TTC549 (cell line): Measurements from ENCODE around the gene THPO.

Experiments used
- FAIRE-seq: peaks from 2 replicates; lab custom pipeline; 2012; peaks lifted over from hg19 to GRCh38; lab: Jason Lieb, UNC

THPO gene

GRCh38 chr3:184377882-184378445 lies at the start of gene THPO:
Gene THPO, minus strand, starts transcription at chr3:184378207. Its CDS starts 1,948 bp downstream, at chr3:184376259.
- FAIRE-seq = no peak

- no peak for FAIRE-seq
These were observed 48.7 kb upstream of the THPO start for GRCh38 chr3:184426691-184427141.

- no peak for FAIRE-seq
These were observed 45.6 kb upstream of the THPO start for GRCh38 chr3:184423561-184423960.

GRCh38 chr3:184419171-184419570 lies 41.2 kb upstream of the THPO start:
- FAIRE-seq = no peak

GRCh38 chr3:184417619-184418327 lies 39.8 kb upstream of the THPO start:
- no peak for FAIRE-seq

GRCh38 chr3:184415203-184415490 lies 37.1 kb upstream of the THPO start:
- no peak for FAIRE-seq

GRCh38 chr3:184414418-184415202 lies 36.6 kb upstream of the THPO start:
- no peak for FAIRE-seq

GRCh38 chr3:184409946-184410500 lies 32.0 kb upstream of the THPO start:
- FAIRE-seq = no peak

- FAIRE-seq = no peak
These were observed 31.4 kb upstream of the THPO start for GRCh38 chr3:184409331-184409926.

- FAIRE-seq = no peak
These were observed 27.3 kb upstream of the THPO start for GRCh38 chr3:184405075-184406030.

GRCh38 chr3:184399410-184399809 lies 21.4 kb upstream of the THPO start:
- no peak for FAIRE-seq

GRCh38 chr3:184395320-184395660 lies 17.3 kb upstream of the THPO start:
- FAIRE-seq = no peak

GRCh38 chr3:184391266-184391665 lies 13.3 kb upstream of the THPO start:
- FAIRE-seq = no peak

GRCh38 chr3:184389935-184390528 lies 12.0 kb upstream of the THPO start:
- FAIRE-seq = no peak

GRCh38 chr3:184389384-184389783 lies 11.4 kb upstream of the THPO start:
- FAIRE-seq = no peak

GRCh38 chr3:184388936-184389230 lies 10.9 kb upstream of the THPO start:
- no peak for FAIRE-seq

- no peak for FAIRE-seq
These were observed 10.3 kb upstream of the THPO start for GRCh38 chr3:184388164-184388935.

- no peak for FAIRE-seq
These were observed 9.2 kb upstream of the THPO start for GRCh38 chr3:184387174-184387714.

GRCh38 chr3:184386047-184386806 lies 8.2 kb upstream of the THPO start:
- FAIRE-seq = no peak
